Measurements from ENCODE around the gene PLA2G5. TPM values are rescaled to one million over a fixed set of nuclear protein-coding genes. Genes with fewer than 3 reads are reported as not detected.

PLA2G5 gene
- total and polyA plus RNA-seq, 2 of the 13 experiments (the other 11 are each of a cell fraction or from before 2014, with no cell fraction given), result not detected

DNA sequence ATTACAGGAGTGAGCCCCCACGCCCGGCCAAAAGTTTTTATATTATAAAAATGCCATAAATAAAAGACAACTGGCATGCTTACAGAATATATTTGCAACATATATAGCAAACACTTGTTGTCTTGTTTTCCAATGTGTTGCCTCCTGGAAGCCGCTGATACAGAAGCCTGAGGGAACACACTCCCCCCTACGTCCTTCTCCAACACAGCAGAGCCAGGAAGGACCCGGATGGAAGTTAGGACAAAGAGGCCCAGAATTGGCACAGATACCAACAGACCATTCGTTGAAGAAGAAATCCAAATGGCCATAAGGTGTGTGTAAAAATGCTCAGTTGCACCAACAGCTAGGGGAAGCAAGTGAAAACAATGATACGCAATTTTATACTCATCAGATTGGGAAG is 1.3 kb upstream of the PLA2G5 start:
- intact Hi-C loops (cut with micrococcal nuclease; ENCODE audit: unreplicated experiment), result no loop called here
- no peak overlapping the region for H3K4me2 ChIP-seq (ENCODE audit: low read depth, low read length)
- H3K9me3 ChIP-seq (ENCODE audit: low read length), result no peaks in the 10 kb centered on the region
- no peak for FAIRE-seq
- H3K36me3 ChIP-seq (replicated peaks in 1 of 2; ENCODE audit: control insufficient read depth in 1 of 2, insufficient read depth in 2 of 2, low read length in 2 of 2), result no peaks in the 10 kb centered on the region
- no peak for DNase-seq (ENCODE audit: low spot score)
- peaks cover 0 to 34% of the 10 kb centered on the region in 2 experiments; a peak in 2 of 5 replicates for H3K27me3 ChIP-seq (ENCODE audit: control insufficient read depth in 1 of 2, insufficient read depth in 2 of 2, low read length in 2 of 2)
- 39% methylated on average over 7 of the region's 7 CpGs for WGBS (ENCODE audit: low lambda C conversion rate)
- ChIA-PET POLR2A (no interaction called here), CTCF (ENCODE audit: low intra/inter-chr PET ratio, low total read pairs) (no interaction called here)
- no peak for ATAC-seq
- H2AFZ ChIP-seq (ENCODE audit: low read length), result no peak overlapping the region
- no peaks in the 10 kb centered on the region for H4K20me1 ChIP-seq (ENCODE audit: insufficient read depth, low read length)
- H3K9ac ChIP-seq (ENCODE audit: insufficient read depth, low read depth, low read length), result no peak overlapping the region
- H3K4me1 ChIP-seq (ENCODE audit: insufficient read depth, low read length), result peaks cover 9% of the 10 kb centered on the region; the same call in 1 of the 2 replicates
- TF ChIP-seq BRD4 (CRISPR knock-in tag; IDR thresholded peaks at IDR 0.05), result no peak
- BruUV-seq (replicated peaks), result no TSS peak
- no peak overlapping the region for H3K4me3 ChIP-seq (replicated peaks in 1 of 3; ENCODE audit: insufficient read depth in 1 of 3, low read depth in 2 of 3, low read length in 3 of 3)
- in situ Hi-C loops (cut with HindIII; ENCODE audit: extremely low pct_ligation_motif_present, low pct_unique_long_range_greater_than_20kb), result no loop called here
- no peaks in the 10 kb centered on the region for H3K79me2 ChIP-seq (ENCODE audit: insufficient read depth, low read length)
- H3K27ac ChIP-seq (ENCODE audit: extremely low read length, insufficient read depth, low read length), result no peak overlapping the region

DNA sequence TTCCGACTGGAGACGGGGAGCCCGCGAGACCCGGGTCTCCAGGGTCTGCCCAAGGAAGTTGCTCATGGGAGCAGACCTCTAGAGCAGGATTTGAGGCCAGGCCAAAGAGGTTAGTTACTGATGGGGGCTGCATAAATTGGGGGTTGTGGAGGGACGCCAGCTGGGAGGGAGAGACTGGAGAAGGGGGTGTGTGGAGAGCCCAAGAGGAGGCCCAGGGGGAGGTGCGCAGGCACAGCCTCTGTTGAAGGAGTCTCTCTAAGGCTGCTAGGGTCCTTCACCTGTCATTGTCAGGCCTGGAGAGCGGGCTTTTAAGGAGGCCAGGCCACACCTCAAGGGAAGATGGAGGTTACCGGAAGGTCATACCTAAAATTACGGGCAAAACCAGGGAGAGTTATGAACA is 363 bp downstream of the PLA2G5 start:
- CTCF ChIA-PET (ENCODE audit: low intra/inter-chr PET ratio, low total read pairs), result no interaction called here
- no peak for FAIRE-seq

More for the DNA sequence above, 363 bp downstream of the PLA2G5 start:
- Histone ChIP-seq H3K79me2 (ENCODE audit: insufficient read depth, low read length) (no peaks in the 10 kb centered on the region), H3K27ac (ENCODE audit: extremely low read length, insufficient read depth, low read length) (no peak overlapping the region), H2AFZ (ENCODE audit: low read length) (no peak overlapping the region), H3K9ac (ENCODE audit: insufficient read depth, low read depth, low read length) (no peak overlapping the region), H3K9me3 (ENCODE audit: low read length) (no peaks in the 10 kb centered on the region), H3K4me1 (ENCODE audit: insufficient read depth, low read length) (no peaks in the 10 kb centered on the region), H3K36me3 (replicated peaks in 1 of 2; ENCODE audit: control insufficient read depth in 1 of 2, insufficient read depth in 2 of 2, low read length in 2 of 2) (no peaks in the 10 kb centered on the region), H4K20me1 (ENCODE audit: insufficient read depth, low read length) (no peaks in the 10 kb centered on the region), H3K4me2 (ENCODE audit: low read depth, low read length) (no peak overlapping the region), H3K4me3 (replicated peaks in 1 of 3; ENCODE audit: insufficient read depth in 1 of 3, low read depth in 2 of 3, low read length in 3 of 3) (no peak overlapping the region), H3K27me3 (ENCODE audit: control insufficient read depth in 1 of 2, insufficient read depth in 2 of 2, low read length in 2 of 2) (peaks cover 0 to 38% of the 10 kb centered on the region in 2 experiments; a peak in 2 of 5 replicates)
- in situ Hi-C loops (cut with HindIII; ENCODE audit: extremely low pct_ligation_motif_present, low pct_unique_long_range_greater_than_20kb) (no loop called here), intact Hi-C loops (cut with micrococcal nuclease; ENCODE audit: unreplicated experiment) (no loop called here)
- ATAC-seq, result no peak
- DNase-seq (ENCODE audit: low spot score), result no peak
- POLR2A ChIA-PET, result no interaction called here
- WGBS (ENCODE audit: low lambda C conversion rate), result 77% methylated on average over 10 of the region's 10 CpGs
- no TSS peak for BruUV-seq (replicated peaks)
- TF ChIP-seq RXRB (CRISPR knock-in tag; IDR thresholded peaks at IDR 0.05; ENCODE audit: borderline replicate concordance), result no peak
- no peak for TF ChIP-seq ZNF557 (CRISPR knock-in tag; IDR thresholded peaks at IDR 0.05)
- TF ChIP-seq, protein P1, sequence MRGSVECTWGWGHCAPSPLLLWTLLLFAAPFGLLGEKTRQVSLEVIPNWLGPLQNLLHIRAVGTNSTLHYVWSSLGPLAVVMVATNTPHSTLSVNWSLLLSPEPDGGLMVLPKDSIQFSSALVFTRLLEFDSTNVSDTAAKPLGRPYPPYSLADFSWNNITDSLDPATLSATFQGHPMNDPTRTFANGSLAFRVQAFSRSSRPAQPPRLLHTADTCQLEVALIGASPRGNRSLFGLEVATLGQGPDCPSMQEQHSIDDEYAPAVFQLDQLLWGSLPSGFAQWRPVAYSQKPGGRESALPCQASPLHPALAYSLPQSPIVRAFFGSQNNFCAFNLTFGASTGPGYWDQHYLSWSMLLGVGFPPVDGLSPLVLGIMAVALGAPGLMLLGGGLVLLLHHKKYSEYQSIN (CRISPR knock-in tag; IDR thresholded peaks at IDR 0.05; ENCODE audit: borderline replicate concordance), result no peak
- no peak for TF ChIP-seq SIN3A (IDR thresholded peaks at IDR 0.05; ENCODE audit: borderline replicate concordance, low read depth, low read length)
- TF ChIP-seq PCBP1 (IDR thresholded peaks at IDR 0.05; ENCODE audit: borderline replicate concordance, low read depth, low read length), result no peak
- TF ChIP-seq, protein P2, sequence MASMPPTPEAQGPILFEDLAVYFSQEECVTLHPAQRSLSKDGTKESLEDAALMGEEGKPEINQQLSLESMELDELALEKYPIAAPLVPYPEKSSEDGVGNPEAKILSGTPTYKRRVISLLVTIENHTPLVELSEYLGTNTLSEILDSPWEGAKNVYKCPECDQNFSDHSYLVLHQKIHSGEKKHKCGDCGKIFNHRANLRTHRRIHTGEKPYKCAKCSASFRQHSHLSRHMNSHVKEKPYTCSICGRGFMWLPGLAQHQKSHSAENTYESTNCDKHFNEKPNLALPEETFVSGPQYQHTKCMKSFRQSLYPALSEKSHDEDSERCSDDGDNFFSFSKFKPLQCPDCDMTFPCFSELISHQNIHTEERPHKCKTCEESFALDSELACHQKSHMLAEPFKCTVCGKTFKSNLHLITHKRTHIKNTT (CRISPR knock-in tag; IDR thresholded peaks at IDR 0.05), result no peak
- no peak for TF ChIP-seq YY1 (IDR thresholded peaks at IDR 0.05; ENCODE audit: insufficient read depth, insufficient replicate concordance, low read depth, low read length)
- TF ChIP-seq, protein P3, sequence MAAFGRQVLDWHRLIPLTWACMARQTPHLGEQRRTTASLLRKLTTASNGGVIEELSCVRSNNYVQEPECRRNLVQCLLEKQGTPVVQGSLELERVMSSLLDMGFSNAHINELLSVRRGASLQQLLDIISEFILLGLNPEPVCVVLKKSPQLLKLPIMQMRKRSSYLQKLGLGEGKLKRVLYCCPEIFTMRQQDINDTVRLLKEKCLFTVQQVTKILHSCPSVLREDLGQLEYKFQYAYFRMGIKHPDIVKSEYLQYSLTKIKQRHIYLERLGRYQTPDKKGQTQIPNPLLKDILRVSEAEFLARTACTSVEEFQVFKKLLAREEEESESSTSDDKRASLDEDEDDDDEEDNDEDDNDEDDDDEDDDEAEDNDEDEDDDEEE (CRISPR knock-in tag; IDR thresholded peaks at IDR 0.05), result no peak
- TF ChIP-seq MXI1 (IDR thresholded peaks at IDR 0.05; ENCODE audit: borderline replicate concordance, low read depth, low read length), result no peak
- no peak for TF ChIP-seq SP2 (CRISPR knock-in tag; IDR thresholded peaks at IDR 0.05)
- TF ChIP-seq KDM4B (CRISPR knock-in tag; IDR thresholded peaks at IDR 0.05), result no peak
- TF ChIP-seq MED1 (CRISPR knock-in tag; IDR thresholded peaks at IDR 0.05), result no peak
- TF ChIP-seq, protein P4, sequence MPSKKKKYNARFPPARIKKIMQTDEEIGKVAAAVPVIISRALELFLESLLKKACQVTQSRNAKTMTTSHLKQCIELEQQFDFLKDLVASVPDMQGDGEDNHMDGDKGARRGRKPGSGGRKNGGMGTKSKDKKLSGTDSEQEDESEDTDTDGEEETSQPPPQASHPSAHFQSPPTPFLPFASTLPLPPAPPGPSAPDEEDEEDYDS (CRISPR knock-in tag; IDR thresholded peaks at IDR 0.05), result no peak
- no peak for TF ChIP-seq RNF2 (conservative IDR thresholded peaks at IDR 0.05; ENCODE audit: low read depth)
